OCI-LY1 (cell line): ENCODE data around the gene DUSP22.

Source experiments
- EZH2 ChIP-seq: fragments of 200-600 bp; sonication (generic), shearing (Covaris generic); IDR thresholded peaks from 2 replicates; pipeline ENCODE4 v1.8.0; 2017; ENCODE audit warnings: borderline replicate concordance, mixed run types, mild to moderate bottlenecking, antibody characterized with exemption, low read length, moderate library complexity, mixed read lengths
- TF ChIP-seq, protein P1 (sequence below): fragments of 200-600 bp; sonication (generic), shearing (Covaris generic); IDR thresholded peaks from 2 replicates; pipeline ENCODE4 v1.5.1; 2017; ENCODE audit warnings: mild to moderate bottlenecking, antibody characterized with exemption, low read length, moderate library complexity, mixed read lengths

DNA sequence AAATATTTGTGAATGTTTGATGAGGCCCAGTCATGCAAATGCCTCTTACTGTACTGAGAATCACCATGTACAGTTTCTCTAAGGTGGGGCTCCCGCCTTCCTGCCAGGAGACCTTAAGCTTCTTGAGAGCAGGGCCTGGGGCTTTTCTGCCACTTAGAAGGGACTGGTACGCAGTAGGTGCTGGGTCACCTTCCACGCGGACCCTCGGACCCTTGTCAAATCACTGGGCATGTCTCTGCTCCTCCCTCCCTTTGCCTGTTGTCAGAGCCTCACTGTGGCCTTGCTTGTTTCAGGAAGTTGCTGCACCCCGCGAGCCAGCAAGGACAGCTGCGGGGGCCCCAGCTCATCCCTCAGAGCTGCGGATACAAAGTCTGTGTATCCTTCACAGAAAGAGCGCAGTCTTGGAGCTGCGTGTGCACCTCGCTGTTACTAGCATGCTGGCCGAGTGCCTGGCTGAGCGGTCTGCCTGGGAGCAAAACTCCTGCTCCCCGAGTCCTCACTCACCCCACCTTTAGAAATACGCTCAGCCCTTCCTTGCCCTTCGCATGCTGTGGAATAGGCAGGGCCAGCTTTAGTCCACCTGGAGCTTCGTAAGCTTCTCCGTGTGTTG, 68.6 kb downstream of the DUSP22 start:
- no peak for TF ChIP-seq EZH2
- TF ChIP-seq, protein P1, sequence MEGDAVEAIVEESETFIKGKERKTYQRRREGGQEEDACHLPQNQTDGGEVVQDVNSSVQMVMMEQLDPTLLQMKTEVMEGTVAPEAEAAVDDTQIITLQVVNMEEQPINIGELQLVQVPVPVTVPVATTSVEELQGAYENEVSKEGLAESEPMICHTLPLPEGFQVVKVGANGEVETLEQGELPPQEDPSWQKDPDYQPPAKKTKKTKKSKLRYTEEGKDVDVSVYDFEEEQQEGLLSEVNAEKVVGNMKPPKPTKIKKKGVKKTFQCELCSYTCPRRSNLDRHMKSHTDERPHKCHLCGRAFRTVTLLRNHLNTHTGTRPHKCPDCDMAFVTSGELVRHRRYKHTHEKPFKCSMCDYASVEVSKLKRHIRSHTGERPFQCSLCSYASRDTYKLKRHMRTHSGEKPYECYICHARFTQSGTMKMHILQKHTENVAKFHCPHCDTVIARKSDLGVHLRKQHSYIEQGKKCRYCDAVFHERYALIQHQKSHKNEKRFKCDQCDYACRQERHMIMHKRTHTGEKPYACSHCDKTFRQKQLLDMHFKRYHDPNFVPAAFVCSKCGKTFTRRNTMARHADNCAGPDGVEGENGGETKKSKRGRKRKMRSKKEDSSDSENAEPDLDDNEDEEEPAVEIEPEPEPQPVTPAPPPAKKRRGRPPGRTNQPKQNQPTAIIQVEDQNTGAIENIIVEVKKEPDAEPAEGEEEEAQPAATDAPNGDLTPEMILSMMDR, result no peak
